ENCODE measurements around the gene PLAC8L1. TPM values are rescaled to one million over a fixed set of nuclear protein-coding genes. Genes with fewer than 3 reads are reported as not detected.

Gene PLAC8L1
- total RNA-seq, 1 donor from 2014 or later, result not detected

DNA sequence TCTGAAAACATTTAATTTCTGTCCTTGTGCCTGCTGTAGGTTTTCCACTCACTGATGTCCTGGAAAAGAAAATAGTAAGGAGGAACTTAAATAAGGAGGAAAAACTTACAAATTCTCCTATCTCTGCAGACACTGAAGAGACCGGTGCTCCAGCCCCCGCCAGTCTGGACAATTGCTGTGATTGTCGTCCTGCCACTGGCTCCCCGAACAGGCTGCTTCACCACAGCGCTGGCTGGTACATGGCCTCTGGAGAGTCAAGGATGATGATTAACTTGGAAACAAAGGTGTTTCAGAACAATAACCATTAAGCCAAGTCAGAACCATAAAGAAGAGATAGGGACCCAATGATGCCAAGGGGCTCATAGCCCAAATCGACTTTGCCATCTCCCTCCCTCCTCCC is 7.3 kb downstream of the PLAC8L1 start:
- no peaks in the 10 kb centered on the region for H3K36me3 ChIP-seq
- no peak overlapping the region for H3K27ac ChIP-seq
- H3K9me3 ChIP-seq, result no peaks in the 10 kb centered on the region
- no peaks in the 10 kb centered on the region for H3K4me1 ChIP-seq
- H3K4me3 ChIP-seq, result no peak overlapping the region
- no peaks in the 10 kb centered on the region for H3K27me3 ChIP-seq
- intact Hi-C loops (cut with DNase I), result no loop called here
- no peak for TF ChIP-seq POLR2A (IDR thresholded peaks at IDR 0.05)
- TF ChIP-seq, protein P1, sequence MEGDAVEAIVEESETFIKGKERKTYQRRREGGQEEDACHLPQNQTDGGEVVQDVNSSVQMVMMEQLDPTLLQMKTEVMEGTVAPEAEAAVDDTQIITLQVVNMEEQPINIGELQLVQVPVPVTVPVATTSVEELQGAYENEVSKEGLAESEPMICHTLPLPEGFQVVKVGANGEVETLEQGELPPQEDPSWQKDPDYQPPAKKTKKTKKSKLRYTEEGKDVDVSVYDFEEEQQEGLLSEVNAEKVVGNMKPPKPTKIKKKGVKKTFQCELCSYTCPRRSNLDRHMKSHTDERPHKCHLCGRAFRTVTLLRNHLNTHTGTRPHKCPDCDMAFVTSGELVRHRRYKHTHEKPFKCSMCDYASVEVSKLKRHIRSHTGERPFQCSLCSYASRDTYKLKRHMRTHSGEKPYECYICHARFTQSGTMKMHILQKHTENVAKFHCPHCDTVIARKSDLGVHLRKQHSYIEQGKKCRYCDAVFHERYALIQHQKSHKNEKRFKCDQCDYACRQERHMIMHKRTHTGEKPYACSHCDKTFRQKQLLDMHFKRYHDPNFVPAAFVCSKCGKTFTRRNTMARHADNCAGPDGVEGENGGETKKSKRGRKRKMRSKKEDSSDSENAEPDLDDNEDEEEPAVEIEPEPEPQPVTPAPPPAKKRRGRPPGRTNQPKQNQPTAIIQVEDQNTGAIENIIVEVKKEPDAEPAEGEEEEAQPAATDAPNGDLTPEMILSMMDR (IDR thresholded peaks at IDR 0.05), result no peak
- TF ChIP-seq POLR2AphosphoS5 (IDR thresholded peaks at IDR 0.05; ENCODE audit: insufficient read depth in 1 of 2, low read depth in 1 of 2), result no peak
- DNase-seq (ENCODE audit: extremely low spot score in 2 of 2), result no peak

DNA sequence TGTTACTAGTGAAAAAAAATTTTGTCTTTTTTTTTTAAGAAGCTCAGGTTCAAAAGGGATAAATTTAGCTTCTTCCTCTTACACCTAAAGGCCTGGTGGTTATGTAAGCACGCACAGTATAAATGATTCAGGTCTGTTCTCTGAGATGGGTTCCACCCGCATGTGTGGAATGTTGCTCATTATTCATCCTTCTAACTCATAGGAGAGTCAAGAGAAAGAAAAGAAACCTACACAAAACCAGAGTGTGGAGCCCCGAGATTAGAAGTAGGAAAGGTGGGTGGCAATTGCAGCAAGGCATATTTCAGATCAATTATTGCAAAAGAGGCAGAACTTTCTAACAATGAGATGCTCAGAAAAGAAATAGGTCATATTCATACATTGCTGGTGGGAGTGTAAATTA is 13.5 kb downstream of the PLAC8L1 start:
- no peaks in the 10 kb centered on the region for H3K36me3 ChIP-seq
- H3K4me3 ChIP-seq, result no peak overlapping the region
- no peaks in the 10 kb centered on the region for H3K9me3 ChIP-seq
- H3K27me3 ChIP-seq, result no peaks in the 10 kb centered on the region
- DNase-seq (ENCODE audit: extremely low spot score in 2 of 2), result no peak
- H3K4me1 ChIP-seq, result no peaks in the 10 kb centered on the region
- intact Hi-C loops (cut with DNase I), result no loop called here
- no peak for TF ChIP-seq POLR2A (IDR thresholded peaks at IDR 0.05)
- TF ChIP-seq POLR2AphosphoS5 (IDR thresholded peaks at IDR 0.05; ENCODE audit: insufficient read depth in 1 of 2, low read depth in 1 of 2), result no peak
- TF ChIP-seq, protein P1 (IDR thresholded peaks at IDR 0.05), result no peak
- no peak overlapping the region for H3K27ac ChIP-seq

DNA sequence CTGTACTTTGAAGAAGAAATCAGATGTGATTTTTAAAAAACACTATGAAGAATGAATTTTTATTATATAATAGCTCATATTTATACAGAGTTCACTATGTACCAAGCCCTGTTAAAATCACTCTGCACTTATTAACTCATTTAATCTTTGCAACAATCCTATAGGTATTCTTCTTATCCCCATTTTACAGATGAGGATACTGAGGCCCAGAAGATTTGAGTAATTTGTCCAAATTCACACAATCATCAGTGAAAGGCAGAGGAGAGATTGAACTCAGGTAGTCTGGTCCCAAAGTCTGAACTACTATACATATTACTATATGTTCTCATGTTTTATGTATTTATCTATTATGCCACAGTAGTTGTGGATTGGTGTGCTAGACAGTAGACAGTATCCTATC is 16.1 kb downstream of the PLAC8L1 start:
- no peak overlapping the region for H3K27ac ChIP-seq
- intact Hi-C loops (cut with DNase I), result no loop called here
- no peaks in the 10 kb centered on the region for H3K36me3 ChIP-seq
- TF ChIP-seq POLR2A (IDR thresholded peaks at IDR 0.05) (no peak), POLR2AphosphoS5 (IDR thresholded peaks at IDR 0.05; ENCODE audit: insufficient read depth in 1 of 2, low read depth in 1 of 2) (no peak)
- TF ChIP-seq, protein P1 (IDR thresholded peaks at IDR 0.05), result no peak
- no peak overlapping the region for H3K4me3 ChIP-seq
- DNase-seq (ENCODE audit: extremely low spot score in 2 of 2), result no peak
- H3K27me3 ChIP-seq, result no peaks in the 10 kb centered on the region
- H3K9me3 ChIP-seq, result no peaks in the 10 kb centered on the region
- no peaks in the 10 kb centered on the region for H3K4me1 ChIP-seq

DNA sequence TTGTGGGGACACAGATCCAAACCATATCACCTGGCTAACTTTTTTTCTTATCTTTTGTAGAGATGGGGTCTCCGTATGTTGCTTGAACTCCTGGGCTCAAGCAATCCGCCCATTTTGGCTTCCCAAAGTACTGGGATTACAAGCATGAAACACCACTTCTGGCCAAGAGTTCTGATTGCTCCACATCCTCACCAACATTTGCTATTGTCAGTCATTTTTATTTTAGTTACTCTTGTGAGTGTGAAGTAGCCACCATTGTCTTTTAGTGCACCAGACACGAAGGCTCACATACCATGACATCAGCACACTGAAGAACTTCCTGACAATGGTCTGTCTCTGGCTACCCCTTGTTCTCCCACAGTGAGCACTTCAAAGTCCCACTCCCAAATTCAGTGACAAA is 17.3 kb downstream of the PLAC8L1 start:
- Histone ChIP-seq H3K36me3 (no peaks in the 10 kb centered on the region), H3K4me3 (no peak overlapping the region), H3K9me3 (no peaks in the 10 kb centered on the region), H3K27ac (no peak overlapping the region), H3K27me3 (no peaks in the 10 kb centered on the region), H3K4me1 (no peaks in the 10 kb centered on the region)
- intact Hi-C loops (cut with DNase I), result no loop called here
- TF ChIP-seq, protein P1 (IDR thresholded peaks at IDR 0.05), result no peak
- TF ChIP-seq POLR2A (IDR thresholded peaks at IDR 0.05) (no peak), POLR2AphosphoS5 (IDR thresholded peaks at IDR 0.05; ENCODE audit: insufficient read depth in 1 of 2, low read depth in 1 of 2) (no peak)
- DNase-seq (ENCODE audit: extremely low spot score in 2 of 2), result no peak

DNA sequence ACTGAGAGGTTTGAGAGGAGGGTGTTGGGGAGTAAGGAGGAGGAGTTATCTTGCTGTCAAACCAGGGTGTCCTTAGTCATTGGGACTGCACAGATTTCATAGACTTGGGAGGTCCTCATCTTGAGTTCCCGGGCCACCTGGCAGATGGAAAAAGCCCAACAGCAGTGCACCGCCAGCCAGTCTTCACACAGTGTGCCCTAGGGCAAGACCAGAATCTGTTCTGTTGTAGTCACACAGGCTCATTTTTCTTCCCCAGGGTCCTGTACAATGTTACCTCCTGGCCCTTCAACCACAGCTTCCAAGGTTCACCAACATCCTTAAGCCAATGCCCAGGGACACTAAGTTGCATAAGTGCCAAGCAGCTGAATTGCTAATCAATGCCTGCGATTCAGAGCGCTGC is 21.0 kb downstream of the PLAC8L1 start:
- intact Hi-C loops (cut with DNase I), result no loop called here
- peak in 1 of 2 donors; percentile 18 for DNase-seq (ENCODE audit: extremely low spot score in 2 of 2)
- Histone ChIP-seq H3K36me3 (no peaks in the 10 kb centered on the region), H3K9me3 (no peaks in the 10 kb centered on the region), H3K27me3 (no peaks in the 10 kb centered on the region), H3K27ac (no peak overlapping the region), H3K4me1 (no peaks in the 10 kb centered on the region), H3K4me3 (no peak overlapping the region)
- TF ChIP-seq, protein P1 (IDR thresholded peaks at IDR 0.05), result no peak
- no peak for TF ChIP-seq POLR2A (IDR thresholded peaks at IDR 0.05)
- TF ChIP-seq POLR2AphosphoS5 (IDR thresholded peaks at IDR 0.05; ENCODE audit: insufficient read depth in 1 of 2, low read depth in 1 of 2), result no peak
